Fibroblast of lung (primary cell): Measurements from ENCODE around the gene LSMEM2. TPM values are rescaled to one million over a fixed set of nuclear protein-coding genes. Genes with fewer than 3 reads are reported as not detected.

Source experiments
- DNase-seq, 2 donors: peaks; one replicate each; pipeline versions ENCODE4 v3.0.0 to v3.0.0-alpha.2; 2010; ENCODE audit warnings: low read depth in 2 of 2
- H2AFZ ChIP-seq: 2 replicates; pipeline ENCODE4 v1.5.1; 2012; ENCODE audit warnings: low read length, control low read depth, inconsistent platforms
- H3K27ac ChIP-seq: 2 replicates; pipeline ENCODE4 v1.5.1; 2011; ENCODE audit warnings: low read length, control low read depth; ENCODE audit not compliant: insufficient read depth
- H3K27me3 ChIP-seq: 2 replicates; pipeline ENCODE4 v1.5.1; 2011; ENCODE audit warnings: mild to moderate bottlenecking, low read length; ENCODE audit not compliant: control insufficient read depth, insufficient read depth
- H3K36me3 ChIP-seq: 2 replicates; pipeline ENCODE4 v1.5.1; 2011; ENCODE audit warnings: low read length; ENCODE audit not compliant: control insufficient read depth, insufficient read depth
- H3K4me1 ChIP-seq: 2 replicates; pipeline ENCODE4 v1.5.1; 2011; ENCODE audit warnings: low read length; ENCODE audit not compliant: control insufficient read depth, insufficient read depth; ENCODE audit errors: extremely low read depth
- H3K4me2 ChIP-seq: 2 replicates; pipeline ENCODE4 v1.5.1; 2011; ENCODE audit warnings: low read length, control low read depth; ENCODE audit not compliant: insufficient read depth; ENCODE audit errors: extremely low read depth
- H3K4me3 ChIP-seq, 4 experiments: fragments of 200-600 bp in 1 of 4; sonication (generic) in 1 of 4; replicated peaks in 1 of 4; 2 replicates each; pipeline ENCODE4 v1.5.1; 2011 to 2016; ENCODE audit warnings: low read length in 4 of 4, low read depth in 3 of 4, mild to moderate bottlenecking in 3 of 4, control low read depth in 2 of 4, inconsistent platforms in 1 of 4, mixed read lengths in 1 of 4; ENCODE audit not compliant: insufficient read depth in 1 of 4; ENCODE audit errors: control extremely low read depth in 1 of 4
- H3K79me2 ChIP-seq: 2 replicates; pipeline ENCODE4 v1.5.1; 2012; ENCODE audit warnings: mild to moderate bottlenecking, low read length, inconsistent platforms; ENCODE audit not compliant: control insufficient read depth, insufficient read depth
- H3K9ac ChIP-seq: 2 replicates; pipeline ENCODE4 v1.5.1; 2011; ENCODE audit warnings: mild to moderate bottlenecking, low read length, control low read depth; ENCODE audit not compliant: insufficient read depth
- H3K9me3 ChIP-seq: 2 replicates; pipeline ENCODE4 v1.5.1; 2012; ENCODE audit warnings: low read depth, low read length; ENCODE audit not compliant: control insufficient read depth, insufficient read depth
- H4K20me1 ChIP-seq: 2 replicates; pipeline ENCODE4 v1.5.1; 2011; ENCODE audit warnings: low read length; ENCODE audit not compliant: control insufficient read depth, insufficient read depth; ENCODE audit errors: extremely low read depth
- EZH2 ChIP-seq: IDR thresholded peaks from 2 replicates; pipeline ENCODE4 v1.5.1; 2012; ENCODE audit warnings: low read length, control low read depth, mild to moderate bottlenecking; ENCODE audit errors: missing control alignments
- polyA plus RNA-seq, 2 donors: library from polyadenylated mRNA; depleted of rRNA in 1 of 2; stranded (reverse) in 1 of 2; unstranded in 1 of 2; fragments of >200 nt; gene quantifications; 2 replicates each; pipeline ENCODE4 v1.2.1, GENCODE V29; 2011 to 2012; ENCODE audit warnings: missing spikeins in 1 of 2
- total RNA-seq: library from RNA; depleted of rRNA; stranded (reverse); fragments of >200 nt; gene quantifications from 2 replicates; pipeline ENCODE4 v1.2.1, GENCODE V29; 2014
- TF ChIP-seq, protein P1 (sequence below), 2 donors: IDR thresholded peaks in 1 of 2; conservative IDR thresholded peaks in 1 of 2; 1 replicate in 1 of 2; 2 replicates in 1 of 2; pipeline ENCODE4 v1.5.1; 2011 to 2012; ENCODE audit warnings: low read length in 2 of 2, control low read depth in 1 of 2, inconsistent platforms in 1 of 2, low read depth in 1 of 2, mild to moderate bottlenecking in 1 of 2

Gene LSMEM2
- total and polyA plus RNA-seq, 2 donors (not counting 1 experiment from before 2014, with no cell fraction given): not detected

DNA sequence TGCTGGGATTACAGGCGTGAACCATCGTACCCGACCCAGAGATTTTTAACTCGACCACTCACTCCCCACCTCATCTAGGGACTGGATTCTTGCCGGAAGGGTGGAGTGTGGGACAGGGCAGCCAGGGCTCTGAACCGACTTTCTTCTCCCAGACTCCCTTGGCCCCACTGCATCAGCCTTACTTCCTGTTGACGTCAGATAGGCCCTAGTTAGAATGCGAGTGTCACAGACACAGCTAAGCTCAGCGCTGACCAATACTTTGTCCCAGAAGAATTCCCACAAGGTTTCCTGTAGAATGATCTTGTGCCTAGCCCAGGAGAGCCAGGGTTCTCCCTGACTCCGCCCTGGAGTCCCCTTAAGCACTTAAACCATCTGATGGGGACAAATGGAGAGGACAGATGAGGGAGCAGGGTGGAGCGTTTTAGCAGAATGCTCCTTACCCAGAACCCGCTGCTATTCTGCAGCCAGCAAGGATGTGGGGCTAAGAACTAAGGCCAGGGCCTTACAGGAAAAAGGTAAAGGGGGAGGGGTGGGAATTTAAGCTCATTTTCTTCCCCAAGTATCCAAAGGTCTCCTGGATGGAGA is 54.9 kb downstream of the LSMEM2 start:
- H3K79me2 ChIP-seq: peaks cover 73% of the 10 kb centered on the region
- H3K4me3 ChIP-seq: peak overlapping the region in 1 of 4 experiments; percentile 1
- H3K27ac ChIP-seq: peak overlapping the region; percentile 97
- peaks cover 18% of the 10 kb centered on the region for H3K4me1 ChIP-seq
- H2AFZ ChIP-seq: no peak overlapping the region
- H3K36me3 ChIP-seq: peaks cover 23% of the 10 kb centered on the region
- no peak for TF ChIP-seq EZH2
- TF ChIP-seq, protein P1, sequence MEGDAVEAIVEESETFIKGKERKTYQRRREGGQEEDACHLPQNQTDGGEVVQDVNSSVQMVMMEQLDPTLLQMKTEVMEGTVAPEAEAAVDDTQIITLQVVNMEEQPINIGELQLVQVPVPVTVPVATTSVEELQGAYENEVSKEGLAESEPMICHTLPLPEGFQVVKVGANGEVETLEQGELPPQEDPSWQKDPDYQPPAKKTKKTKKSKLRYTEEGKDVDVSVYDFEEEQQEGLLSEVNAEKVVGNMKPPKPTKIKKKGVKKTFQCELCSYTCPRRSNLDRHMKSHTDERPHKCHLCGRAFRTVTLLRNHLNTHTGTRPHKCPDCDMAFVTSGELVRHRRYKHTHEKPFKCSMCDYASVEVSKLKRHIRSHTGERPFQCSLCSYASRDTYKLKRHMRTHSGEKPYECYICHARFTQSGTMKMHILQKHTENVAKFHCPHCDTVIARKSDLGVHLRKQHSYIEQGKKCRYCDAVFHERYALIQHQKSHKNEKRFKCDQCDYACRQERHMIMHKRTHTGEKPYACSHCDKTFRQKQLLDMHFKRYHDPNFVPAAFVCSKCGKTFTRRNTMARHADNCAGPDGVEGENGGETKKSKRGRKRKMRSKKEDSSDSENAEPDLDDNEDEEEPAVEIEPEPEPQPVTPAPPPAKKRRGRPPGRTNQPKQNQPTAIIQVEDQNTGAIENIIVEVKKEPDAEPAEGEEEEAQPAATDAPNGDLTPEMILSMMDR (conservative IDR thresholded peaks at IDR 0.05 in 1 of 2, IDR thresholded peaks at IDR 0.05 in 1 of 2; ENCODE audit: low read depth in 1 of 2, low read length in 2 of 2): no peak
- peak; percentile 44 to 68 for DNase-seq
- peak overlapping the region; percentile 51 for H3K9ac ChIP-seq
- no peaks in the 10 kb centered on the region for H4K20me1 ChIP-seq
- no peaks in the 10 kb centered on the region for H3K27me3 ChIP-seq
- H3K4me2 ChIP-seq: peak overlapping the region; percentile 64
- no peaks in the 10 kb centered on the region for H3K9me3 ChIP-seq

GRCh38 chr3:50334339-50335075 is 55.6 kb downstream of the LSMEM2 start:
- Histone ChIP-seq H3K4me1 (peaks cover 18% of the 10 kb centered on the region), H3K27ac (peak overlapping the region; percentile 97), H3K4me3 (peak overlapping the region in 1 of 4 experiments; percentile 1)

More at GRCh38 chr3:50334339-50335075, 55.6 kb downstream of the LSMEM2 start:
- H3K27me3 ChIP-seq: no peaks in the 10 kb centered on the region
- H4K20me1 ChIP-seq: no peaks in the 10 kb centered on the region
- H3K9ac ChIP-seq: peak overlapping the region; percentile 51
- DNase-seq: no peak
- no peaks in the 10 kb centered on the region for H3K9me3 ChIP-seq
- peak overlapping the region; percentile 64 for H3K4me2 ChIP-seq
- peaks cover 75% of the 10 kb centered on the region for H3K79me2 ChIP-seq
- TF ChIP-seq, protein P1 (conservative IDR thresholded peaks at IDR 0.05 in 1 of 2, IDR thresholded peaks at IDR 0.05 in 1 of 2; ENCODE audit: low read depth in 1 of 2, low read length in 2 of 2): no peak
- TF ChIP-seq EZH2: no peak
- peaks cover 22% of the 10 kb centered on the region for H3K36me3 ChIP-seq
- H2AFZ ChIP-seq: no peak overlapping the region
